Activated T-helper 2 cell treated with anti-CD3 and anti-CD28 coated beads, Interferon-gamma antibody, Interleukin-2, Interleukin-4, amounts not matched to agents 10 μg/mL and 5 μg/mL and 100 μg/mL, durations not matched to agents 14 hours and 24 hours and 36 hours (primary cell): ENCODE data around the gene P2RY2. TPM values are rescaled to one million over a fixed set of nuclear protein-coding genes. Genes with fewer than 3 reads are reported as not detected.

ENCODE experiments used
- DNase-seq: peaks from one replicate; pipeline ENCODE4 v3.0.0; 2021; ENCODE audit warnings: low spot score
- H3K27ac Mint-ChIP-seq: one replicate; pipeline ENCODE4 v1.8.0; 2021; ENCODE audit warnings: mixed read lengths
- H3K27me3 Mint-ChIP-seq: one replicate; pipeline ENCODE4 v1.8.0; 2021; ENCODE audit warnings: low read depth, mixed read lengths
- H3K36me3 Mint-ChIP-seq: one replicate; pipeline ENCODE4 v1.8.0; 2021; ENCODE audit warnings: low read depth, mixed read lengths
- H3K4me1 Mint-ChIP-seq: one replicate; pipeline ENCODE4 v1.8.0; 2021; ENCODE audit warnings: low read depth, mixed read lengths
- H3K4me3 Mint-ChIP-seq: one replicate; pipeline ENCODE4 v1.8.0; 2021; ENCODE audit warnings: low read depth, mild to moderate bottlenecking, moderate library complexity, mixed read lengths
- H3K9me3 Mint-ChIP-seq: one replicate; pipeline ENCODE4 v1.8.0; 2021; ENCODE audit warnings: mixed read lengths
- intact Hi-C: fragments of 100-400 bp; cut with micrococcal nuclease; formaldehyde crosslinking; loops from one replicate; pipeline ENCODE4 v1.15.1; 2023
- total RNA-seq: library from RNA; stranded (reverse); gene quantifications from 2 replicates; pipeline ENCODE4 v1.2.3, GENCODE V29; 2022

P2RY2 gene
- total RNA-seq, result not detected in 2 replicates

DNA sequence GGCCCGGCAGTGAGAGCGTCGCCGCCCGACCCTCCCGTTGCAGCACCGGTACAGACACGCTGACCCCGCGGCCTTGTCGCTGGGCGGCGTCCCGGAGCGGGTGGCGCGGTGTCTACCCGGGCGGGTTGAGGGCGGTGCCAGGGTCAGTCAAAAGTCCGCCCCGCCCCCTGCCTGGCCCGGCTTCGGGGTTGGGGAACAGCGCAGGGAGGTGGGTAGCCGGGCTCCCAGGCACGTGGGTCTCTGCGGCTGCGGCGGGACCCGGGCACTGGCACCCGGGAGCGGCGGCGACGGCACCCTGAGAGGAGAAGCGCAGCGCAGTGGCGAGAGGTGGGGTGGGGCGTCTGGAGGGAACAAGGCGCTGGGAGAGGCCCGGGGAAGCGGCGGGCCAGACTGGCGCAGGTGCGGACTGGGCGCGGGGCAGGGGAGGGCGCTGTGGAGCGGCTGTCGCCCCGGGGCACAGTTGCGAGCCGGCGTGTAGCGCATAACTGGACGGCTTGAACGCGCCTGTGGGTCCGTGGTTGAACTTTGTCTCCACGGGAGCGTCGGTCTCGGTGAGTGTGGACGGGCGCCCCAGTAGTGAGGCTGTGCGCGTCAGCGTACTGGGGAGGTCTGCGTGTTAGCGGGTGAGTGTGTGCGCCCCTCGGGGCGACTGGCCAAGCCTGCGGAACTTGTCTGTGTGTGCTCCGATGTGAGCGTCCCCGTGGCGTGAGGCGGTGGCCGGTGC lies at the start of gene P2RY2:
TSS of gene P2RY2 (plus strand) at position 176 of the 724 bp plus-strand sequence. CDS start 15,879 bp downstream, outside the sequence.
- Mint-ChIP-seq H3K4me3 (peak within 1 kb of the TSS; percentile 63), H3K9me3 (no peaks in the 10 kb centered on the region), H3K27ac (no peak within 1 kb of the TSS), H3K27me3 (peaks cover 42% of the 10 kb centered on the region), H3K36me3 (no peaks in the 10 kb centered on the region), H3K4me1 (peaks cover 6% of the 10 kb centered on the region)
- peak; percentile 28 for DNase-seq
- intact Hi-C loops, result no loop called here

DNA sequence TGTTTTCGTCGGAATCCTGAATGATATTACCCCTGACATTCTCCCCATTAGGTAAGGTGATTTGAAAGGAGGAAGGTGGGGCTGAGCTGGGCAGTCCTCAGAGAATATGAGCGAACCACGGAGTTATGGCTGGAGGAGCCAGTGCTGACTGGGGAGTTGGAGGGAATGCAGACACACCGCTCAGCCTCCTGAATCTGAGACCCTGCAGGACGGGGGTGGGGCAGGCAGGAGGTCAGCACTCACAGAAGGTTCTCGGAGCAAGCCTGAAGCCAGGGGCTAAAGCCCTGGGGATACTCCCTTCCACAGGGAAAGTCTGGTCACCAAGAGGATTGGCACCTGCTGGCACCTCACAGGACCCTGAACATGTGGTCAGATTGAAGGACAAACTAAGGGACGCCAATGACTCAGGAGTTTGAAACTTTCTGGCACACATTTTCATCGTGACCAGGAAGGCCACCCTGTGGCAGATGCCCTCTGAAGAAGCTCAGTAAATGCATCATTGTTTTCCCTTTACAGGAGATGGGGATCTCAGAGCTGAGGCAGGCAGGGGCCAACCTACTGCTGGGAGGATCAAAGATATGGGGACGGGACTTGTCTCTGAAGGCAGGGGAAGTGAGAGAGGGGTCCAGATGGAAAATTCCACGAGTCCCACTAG lies 49.0 kb upstream of the P2RY2 start:
- Mint-ChIP-seq H3K9me3 (no peaks in the 10 kb centered on the region), H3K27ac (no peak overlapping the region), H3K4me1 (no peaks in the 10 kb centered on the region), H3K27me3 (peaks cover 7% of the 10 kb centered on the region), H3K36me3 (no peaks in the 10 kb centered on the region), H3K4me3 (no peak overlapping the region)
- DNase-seq, result no peak
- intact Hi-C loops, result no loop called here

DNA sequence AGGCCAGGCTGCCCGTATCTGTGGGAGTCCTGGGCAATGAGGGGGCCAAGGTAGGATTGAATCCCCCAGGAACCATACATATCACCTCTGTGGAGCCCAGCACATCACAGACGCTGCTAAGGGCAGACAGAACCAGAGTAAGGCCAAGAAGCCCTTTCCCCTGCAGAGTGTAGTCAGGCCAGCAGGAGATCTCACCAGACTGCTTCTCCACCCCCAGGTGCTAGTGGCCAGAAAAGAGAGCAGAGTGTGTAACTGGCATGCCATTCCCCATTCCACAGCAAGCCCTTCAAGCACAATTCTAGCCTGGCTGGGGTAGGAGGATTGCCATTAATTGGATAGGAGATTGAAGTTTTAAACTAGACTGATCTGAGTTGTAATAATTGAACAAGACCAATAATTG lies 47.9 kb upstream of the P2RY2 start:
- intact Hi-C loops, result no loop called here
- DNase-seq, result no peak
- Mint-ChIP-seq H3K27me3 (peaks cover 7% of the 10 kb centered on the region), H3K36me3 (no peaks in the 10 kb centered on the region), H3K9me3 (no peaks in the 10 kb centered on the region), H3K4me3 (no peak overlapping the region), H3K27ac (no peak overlapping the region), H3K4me1 (peaks cover 2% of the 10 kb centered on the region)

GRCh38 chr11:73171436-73172161 lies 46.5 kb upstream of the P2RY2 start:
- Mint-ChIP-seq H3K4me3 (no peak overlapping the region), H3K36me3 (no peaks in the 10 kb centered on the region), H3K9me3 (no peaks in the 10 kb centered on the region), H3K4me1 (peaks cover 5% of the 10 kb centered on the region), H3K27ac (no peak overlapping the region), H3K27me3 (peaks cover 4% of the 10 kb centered on the region)
- no peak for DNase-seq
- intact Hi-C loops, result no loop called here

- intact Hi-C loops, result no loop called here
- no peak overlapping the region for H3K4me3 Mint-ChIP-seq
Measured at GRCh38 chr11:73172992-73173656, 45.0 kb upstream of the P2RY2 start.

GRCh38 chr11:73173755-73174494 lies 44.2 kb upstream of the P2RY2 start:
- Mint-ChIP-seq H3K36me3 (no peaks in the 10 kb centered on the region), H3K27ac (no peak overlapping the region), H3K9me3 (no peaks in the 10 kb centered on the region), H3K4me3 (no peak overlapping the region), H3K4me1 (peaks cover 13% of the 10 kb centered on the region), H3K27me3 (peaks cover 5% of the 10 kb centered on the region)
- intact Hi-C loops, result no loop called here
- no peak for DNase-seq

More at GRCh38 chr11:73172992-73173656, 45.0 kb upstream of the P2RY2 start:
- Mint-ChIP-seq H3K9me3 (no peaks in the 10 kb centered on the region), H3K36me3 (no peaks in the 10 kb centered on the region), H3K27me3 (peaks cover under 1% of the 10 kb centered on the region), H3K4me1 (peaks cover 10% of the 10 kb centered on the region), H3K27ac (no peak overlapping the region)
- no peak for DNase-seq

- intact Hi-C loops, result no loop called here
- DNase-seq, result no peak
- Mint-ChIP-seq H3K36me3 (no peaks in the 10 kb centered on the region), H3K9me3 (no peaks in the 10 kb centered on the region), H3K4me1 (peaks cover 13% of the 10 kb centered on the region), H3K27ac (no peak overlapping the region), H3K27me3 (peaks cover 5% of the 10 kb centered on the region), H3K4me3 (no peak overlapping the region)
Measured at GRCh38 chr11:73174495-73174791, 43.6 kb upstream of the P2RY2 start.

DNA sequence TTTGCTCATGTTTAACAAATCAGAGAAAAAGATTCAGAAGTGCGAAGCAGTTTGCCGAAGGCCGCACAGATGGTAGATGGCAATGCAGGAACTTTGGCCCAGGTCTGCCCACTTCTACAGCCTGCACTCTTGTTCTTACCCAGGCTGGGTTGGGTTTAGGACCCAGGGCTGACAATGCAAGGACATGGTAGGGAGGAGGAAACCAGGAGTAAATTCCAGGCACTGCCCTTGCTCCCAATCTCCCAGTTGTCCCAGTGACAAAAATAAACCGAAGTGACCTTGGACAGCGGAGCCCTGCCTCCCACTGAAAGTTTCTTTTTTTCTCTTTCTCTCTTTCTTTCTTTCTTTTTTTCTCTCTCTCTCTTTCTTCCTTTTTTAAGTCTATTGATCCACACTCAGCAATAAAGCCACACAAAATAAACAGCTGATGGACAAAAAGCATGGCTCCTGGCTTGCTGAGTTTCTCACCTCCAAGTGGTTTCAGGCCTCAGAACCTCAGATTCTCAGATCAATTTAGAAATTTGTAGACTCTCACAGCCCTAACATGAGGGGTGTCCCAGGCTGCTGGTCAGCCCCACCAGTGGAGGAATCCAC lies 42.4 kb upstream of the P2RY2 start:
- H3K4me1 Mint-ChIP-seq, result peaks cover 13% of the 10 kb centered on the region
- H3K27ac Mint-ChIP-seq, result no peak overlapping the region
- H3K27me3 Mint-ChIP-seq, result peaks cover 8% of the 10 kb centered on the region
- no peak for DNase-seq
- no peak overlapping the region for H3K4me3 Mint-ChIP-seq
- H3K9me3 Mint-ChIP-seq, result no peaks in the 10 kb centered on the region
- intact Hi-C loops, result no loop called here
- no peaks in the 10 kb centered on the region for H3K36me3 Mint-ChIP-seq

DNA sequence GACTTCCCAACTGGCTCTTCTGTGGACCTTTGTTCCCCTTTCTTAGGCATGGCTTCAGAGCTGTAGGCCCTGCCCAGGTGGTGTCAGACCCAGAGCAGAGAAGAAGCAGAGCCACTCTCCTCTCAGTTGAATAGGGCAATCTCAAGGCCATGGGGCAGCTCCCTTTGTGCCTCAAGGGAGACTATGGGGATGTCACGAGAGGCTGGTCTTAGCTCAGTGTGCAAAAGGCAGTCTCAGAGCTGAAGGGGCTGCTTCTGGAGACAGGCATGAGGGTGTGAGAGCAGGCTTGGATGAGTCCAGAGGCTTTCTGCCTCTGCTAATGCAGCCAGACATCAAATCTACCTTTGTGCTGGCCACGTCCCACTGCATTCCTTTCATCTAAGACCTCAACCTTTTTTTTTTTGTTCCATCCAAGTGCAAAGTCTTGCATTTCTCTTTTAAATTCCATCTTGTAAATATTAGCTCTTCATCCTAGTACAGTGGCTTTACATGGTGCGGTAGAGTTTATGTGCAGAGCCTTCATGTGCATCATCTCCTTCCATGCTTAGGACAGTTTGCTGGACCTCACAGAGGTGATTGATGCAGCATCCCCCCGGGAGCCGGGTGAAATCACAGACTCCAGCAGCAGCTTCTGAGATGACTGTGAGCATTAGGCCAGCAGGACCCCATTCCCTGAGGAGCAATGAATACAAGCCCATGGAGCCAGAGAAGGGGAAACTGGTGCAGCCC lies 41.8 kb upstream of the P2RY2 start:
- H3K4me3 Mint-ChIP-seq, result no peak overlapping the region
- no peak overlapping the region for H3K27ac Mint-ChIP-seq
- no peaks in the 10 kb centered on the region for H3K9me3 Mint-ChIP-seq
- no peak for DNase-seq
- peaks cover 11% of the 10 kb centered on the region for H3K27me3 Mint-ChIP-seq
- H3K36me3 Mint-ChIP-seq, result no peaks in the 10 kb centered on the region
- intact Hi-C loops, result no loop called here
- H3K4me1 Mint-ChIP-seq, result peaks cover 13% of the 10 kb centered on the region

DNA sequence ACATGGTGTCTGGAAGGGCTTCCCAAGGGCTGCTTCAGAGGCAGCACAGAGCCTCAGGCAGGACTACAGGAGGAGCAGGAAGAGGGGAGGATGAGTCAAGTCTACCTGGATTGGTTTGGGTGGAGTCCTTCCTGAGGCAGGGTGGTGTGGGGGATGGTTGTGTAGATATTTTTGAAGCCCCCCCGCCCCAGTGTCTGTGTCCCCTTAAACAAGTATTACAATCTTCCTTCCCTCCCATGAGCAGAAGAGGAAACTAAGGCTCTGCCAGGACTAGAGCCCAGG lies 41.3 kb upstream of the P2RY2 start:
- H3K27ac Mint-ChIP-seq, result no peak overlapping the region

DNA sequence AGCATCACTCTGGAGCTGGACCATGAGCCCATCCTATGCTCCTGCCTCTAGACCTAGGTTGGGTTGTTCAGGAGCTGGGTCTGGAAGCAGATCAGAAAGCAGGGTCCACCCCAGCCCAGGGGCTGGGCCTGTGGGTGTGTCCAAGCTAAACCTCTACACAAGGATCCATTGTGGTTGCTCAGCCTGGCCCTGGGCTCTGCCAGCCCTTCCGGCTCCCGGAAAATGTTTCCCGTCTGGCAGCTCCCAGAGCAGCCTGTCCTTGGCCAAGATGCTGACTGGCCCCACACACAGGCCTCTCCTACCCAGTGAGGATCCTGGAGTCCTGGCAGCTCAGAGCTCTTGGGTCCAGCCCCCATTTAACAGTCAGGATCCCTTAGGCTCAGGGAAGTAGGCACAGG lies 40.7 kb upstream of the P2RY2 start:
- H3K9me3 Mint-ChIP-seq, result no peaks in the 10 kb centered on the region
- no peak overlapping the region for H3K27ac Mint-ChIP-seq
- no peaks in the 10 kb centered on the region for H3K36me3 Mint-ChIP-seq
- no peak overlapping the region for H3K4me3 Mint-ChIP-seq
- H3K27me3 Mint-ChIP-seq, result peaks cover 15% of the 10 kb centered on the region
- H3K4me1 Mint-ChIP-seq, result peaks cover 13% of the 10 kb centered on the region
- intact Hi-C loops, result no loop called here
- no peak for DNase-seq

More for the DNA sequence above, 41.3 kb upstream of the P2RY2 start:
- Mint-ChIP-seq H3K4me3 (no peak overlapping the region), H3K36me3 (no peaks in the 10 kb centered on the region), H3K4me1 (peaks cover 13% of the 10 kb centered on the region), H3K9me3 (no peaks in the 10 kb centered on the region), H3K27me3 (peaks cover 13% of the 10 kb centered on the region)
- intact Hi-C loops, result no loop called here
- DNase-seq, result no peak
